ENCODE data around the gene KPNB1. TPM values are rescaled to one million over a fixed set of nuclear protein-coding genes. Genes with fewer than 3 reads are reported as not detected.

Gene KPNB1
- total RNA-seq, 2 donors from 2014 or later, result 452 to 500 TPM

GRCh38 chr17:47713980-47714700 lies 64.4 kb downstream of the KPNB1 start:
- no peak overlapping the region for H3K4me3 Mint-ChIP-seq
- peaks cover 61% of the 10 kb centered on the region for H3K27me3 Mint-ChIP-seq (ENCODE audit: insufficient read depth)
- Histone ChIP-seq H3K9ac (ENCODE audit: extremely low read depth, low read length, poor library complexity, severe bottlenecking) (no peak overlapping the region), H3K4me3 (ENCODE audit: low read length) (no peak overlapping the region), H3K4me1 (ENCODE audit: control insufficient read depth, insufficient read depth, low read length) (no peaks in the 10 kb centered on the region), H3K9me3 (ENCODE audit: control insufficient read depth, low read length) (no peaks in the 10 kb centered on the region), H3K27me3 (ENCODE audit: control insufficient read depth, insufficient read depth, low read length, poor library complexity, severe bottlenecking) (peaks cover 11% of the 10 kb centered on the region), H3K27ac (ENCODE audit: low read depth, low read length) (no peak overlapping the region), H3K36me3 (ENCODE audit: control insufficient read depth, insufficient read depth, low read length) (peaks cover 13% of the 10 kb centered on the region)
- peak; percentile 60 for TF ChIP-seq CTCF (conservative IDR thresholded peaks at IDR 0.05)
- 60 to 70% methylated on average over 6 to 15 of the region's 15 CpGs for WGBS, 2 experiments (ENCODE audit: insufficient coverage in 1 of 2, insufficient read length in 1 of 2)
- H3K27ac Mint-ChIP-seq, result no peak overlapping the region
- H3K36me3 Mint-ChIP-seq (ENCODE audit: low read depth), result peaks cover 6% of the 10 kb centered on the region
- DNase-seq, result peak; percentile 83
- H3K9me3 Mint-ChIP-seq, result no peaks in the 10 kb centered on the region
- H3K4me1 Mint-ChIP-seq, result no peaks in the 10 kb centered on the region

GRCh38 chr17:47714773-47715396 lies 65.2 kb downstream of the KPNB1 start:
- Mint-ChIP-seq H3K9me3 (no peaks in the 10 kb centered on the region), H3K27me3 (ENCODE audit: insufficient read depth) (peaks cover 65% of the 10 kb centered on the region), H3K27ac (no peak overlapping the region), H3K4me3 (no peak overlapping the region), H3K4me1 (no peaks in the 10 kb centered on the region), H3K36me3 (ENCODE audit: low read depth) (peaks cover 6% of the 10 kb centered on the region)
- Histone ChIP-seq H3K27ac (ENCODE audit: low read depth, low read length) (no peak overlapping the region), H3K27me3 (ENCODE audit: control insufficient read depth, insufficient read depth, low read length, poor library complexity, severe bottlenecking) (peaks cover 15% of the 10 kb centered on the region), H3K9me3 (ENCODE audit: control insufficient read depth, low read length) (no peaks in the 10 kb centered on the region), H3K36me3 (ENCODE audit: control insufficient read depth, insufficient read depth, low read length) (peaks cover 7% of the 10 kb centered on the region), H3K4me3 (ENCODE audit: low read length) (no peak overlapping the region), H3K9ac (ENCODE audit: extremely low read depth, low read length, poor library complexity, severe bottlenecking) (no peak overlapping the region), H3K4me1 (ENCODE audit: control insufficient read depth, insufficient read depth, low read length) (no peaks in the 10 kb centered on the region)
- no peak for DNase-seq
- 92% methylated on average over 3 of the region's 6 CpGs; no CpG with 5 or more reads in 1 of the 2 experiments for WGBS, 2 experiments (ENCODE audit: insufficient coverage in 1 of 2, insufficient read length in 1 of 2)
- TF ChIP-seq CTCF (conservative IDR thresholded peaks at IDR 0.05), result no peak

- TF ChIP-seq CTCF (conservative IDR thresholded peaks at IDR 0.05), result no peak
- Mint-ChIP-seq H3K4me1 (no peaks in the 10 kb centered on the region), H3K36me3 (ENCODE audit: low read depth) (peaks cover under 1% of the 10 kb centered on the region), H3K27me3 (ENCODE audit: insufficient read depth) (peaks cover 74% of the 10 kb centered on the region), H3K9me3 (peaks cover 2% of the 10 kb centered on the region), H3K4me3 (no peak overlapping the region), H3K27ac (no peak overlapping the region)
- H3K9me3 ChIP-seq (ENCODE audit: control insufficient read depth, low read length), result no peaks in the 10 kb centered on the region
- peaks cover 25% of the 10 kb centered on the region for H3K27me3 ChIP-seq (ENCODE audit: control insufficient read depth, insufficient read depth, low read length, poor library complexity, severe bottlenecking)
- WGBS, 2 experiments (ENCODE audit: insufficient coverage in 1 of 2, insufficient read length in 1 of 2), result 79 to 81% methylated on average over 2 to 7 of the region's 10 CpGs
- H3K9ac ChIP-seq (ENCODE audit: extremely low read depth, low read length, poor library complexity, severe bottlenecking), result no peak overlapping the region
- no peak for DNase-seq
- peaks cover under 1% of the 10 kb centered on the region for H3K36me3 ChIP-seq (ENCODE audit: control insufficient read depth, insufficient read depth, low read length)
- no peak overlapping the region for H3K4me3 ChIP-seq (ENCODE audit: low read length)
- H3K27ac ChIP-seq (ENCODE audit: low read depth, low read length), result no peak overlapping the region
- no peaks in the 10 kb centered on the region for H3K4me1 ChIP-seq (ENCODE audit: control insufficient read depth, insufficient read depth, low read length)
Measured at GRCh38 chr17:47715669-47716325, 66.1 kb downstream of the KPNB1 start.
